NCI-H146 treated with DMSO at 0.1 percent for 48 hours (cell line): Measurements from ENCODE around the gene KCP.
"Not testable (repeated sequence)": the region's sequence is repeated elsewhere in the genome, so short reads cannot be mapped to it uniquely, and the experiment has no call there.

ENCODE experiments used
- DNase-seq: peaks from one replicate; lab custom pipeline; 2025; ENCODE audit not compliant: unreplicated experiment; lab: John Stamatoyannopoulos, UW

Gene KCP

DNA sequence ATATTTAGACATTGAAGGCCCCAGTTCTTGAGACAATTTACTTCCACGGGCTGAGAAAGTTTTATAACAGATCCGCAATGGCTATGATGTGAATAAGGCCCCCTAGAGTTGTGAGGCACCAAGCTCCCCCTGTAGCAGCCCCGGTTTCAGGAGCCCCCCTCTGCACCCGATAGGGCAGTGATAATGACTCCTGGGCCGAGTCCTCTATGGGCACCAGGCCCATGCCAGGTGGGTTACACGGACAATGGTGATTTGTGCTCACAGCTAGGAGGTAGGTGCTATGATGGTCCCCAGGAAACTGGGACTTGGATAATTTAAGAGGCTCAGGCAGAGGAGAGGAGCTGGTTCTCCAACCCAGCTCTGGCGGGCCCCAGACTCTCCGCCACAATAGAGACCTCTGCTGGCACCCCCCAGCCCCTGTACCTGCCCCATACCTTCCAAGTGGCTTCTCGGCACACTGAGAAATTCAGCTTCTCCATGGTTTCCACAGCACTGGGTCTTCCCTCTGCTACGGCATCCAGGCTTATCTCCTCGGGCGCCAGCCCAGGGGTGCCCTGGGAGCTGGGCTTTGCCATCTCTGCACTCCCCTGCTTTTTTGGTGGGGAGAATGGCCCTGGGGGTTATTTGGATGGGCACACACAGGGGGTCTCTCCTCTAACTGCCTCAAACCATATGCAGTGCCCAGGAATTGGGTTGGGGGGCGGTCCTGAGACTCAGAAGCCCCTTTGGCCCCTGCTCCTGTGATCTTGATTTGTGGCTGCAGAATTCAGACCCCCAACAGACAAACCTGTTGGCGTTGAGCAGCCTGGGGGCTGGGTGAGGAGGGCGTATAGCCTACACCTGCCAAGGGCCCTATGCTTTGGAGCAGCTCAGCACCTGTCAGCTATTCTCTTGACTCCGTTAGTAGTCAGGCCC, 12.2 kb upstream of the KCP start:
- DNase-seq, result peak; percentile 42

DNA sequence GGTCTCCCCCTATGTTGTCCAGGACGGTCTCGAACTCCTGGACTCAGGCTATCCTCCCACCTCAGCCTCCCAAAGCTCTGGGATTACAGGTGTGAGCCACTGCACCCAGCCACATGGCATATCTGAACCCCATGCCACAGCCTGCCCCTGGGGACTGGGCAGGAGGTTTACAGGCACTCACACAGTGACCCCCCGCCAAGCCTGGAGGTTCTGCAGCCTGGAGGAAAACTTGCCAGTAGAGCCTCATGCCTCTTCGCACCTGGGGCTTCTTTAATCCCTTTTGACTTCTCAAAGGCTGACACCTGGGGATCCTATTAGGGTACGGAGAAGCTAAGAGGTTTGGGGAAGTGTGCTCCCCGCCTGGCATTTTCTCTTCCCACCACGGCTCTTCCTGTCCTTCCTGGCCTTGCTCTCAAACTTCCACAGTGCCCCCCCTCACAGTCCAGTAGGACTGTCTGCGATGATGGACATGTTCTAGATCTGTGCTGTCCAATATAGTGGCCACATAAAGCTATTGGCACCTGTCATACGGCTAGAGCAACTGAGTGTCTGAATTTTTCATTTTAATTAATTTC, 11.4 kb upstream of the KCP start:
- no peak for DNase-seq

DNA sequence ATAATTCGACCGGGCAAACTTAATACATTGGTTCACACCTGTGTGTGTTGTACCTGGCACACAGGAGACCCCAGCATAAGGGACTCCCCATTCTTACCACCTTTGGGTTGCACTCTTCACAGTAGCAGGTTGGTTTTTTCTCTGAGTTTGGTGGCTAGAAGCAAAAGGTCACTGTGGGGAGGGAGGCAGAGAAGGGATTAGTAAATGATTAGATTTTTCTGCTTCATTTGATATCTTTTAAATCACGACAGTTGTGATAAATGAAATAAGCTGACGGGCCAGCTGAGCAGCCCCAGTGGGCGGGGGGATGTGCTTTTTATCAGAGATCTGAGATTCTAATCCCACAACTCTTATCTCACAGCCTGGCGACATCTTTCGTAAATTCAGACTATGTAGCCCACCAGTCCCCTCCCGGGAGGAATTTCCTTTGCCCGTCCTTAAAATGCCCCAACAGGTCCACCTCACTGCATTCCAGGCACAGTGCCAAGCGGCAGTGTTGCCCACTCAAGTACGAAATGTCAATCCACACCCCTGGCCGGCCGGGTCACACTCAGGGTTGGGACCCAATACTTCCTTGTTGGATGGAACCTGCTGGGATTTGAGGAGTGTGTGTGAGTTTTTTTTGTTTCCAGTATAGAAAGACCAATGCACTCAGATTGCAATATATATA, 10.5 kb upstream of the KCP start:
- DNase-seq, result no peak

DNA sequence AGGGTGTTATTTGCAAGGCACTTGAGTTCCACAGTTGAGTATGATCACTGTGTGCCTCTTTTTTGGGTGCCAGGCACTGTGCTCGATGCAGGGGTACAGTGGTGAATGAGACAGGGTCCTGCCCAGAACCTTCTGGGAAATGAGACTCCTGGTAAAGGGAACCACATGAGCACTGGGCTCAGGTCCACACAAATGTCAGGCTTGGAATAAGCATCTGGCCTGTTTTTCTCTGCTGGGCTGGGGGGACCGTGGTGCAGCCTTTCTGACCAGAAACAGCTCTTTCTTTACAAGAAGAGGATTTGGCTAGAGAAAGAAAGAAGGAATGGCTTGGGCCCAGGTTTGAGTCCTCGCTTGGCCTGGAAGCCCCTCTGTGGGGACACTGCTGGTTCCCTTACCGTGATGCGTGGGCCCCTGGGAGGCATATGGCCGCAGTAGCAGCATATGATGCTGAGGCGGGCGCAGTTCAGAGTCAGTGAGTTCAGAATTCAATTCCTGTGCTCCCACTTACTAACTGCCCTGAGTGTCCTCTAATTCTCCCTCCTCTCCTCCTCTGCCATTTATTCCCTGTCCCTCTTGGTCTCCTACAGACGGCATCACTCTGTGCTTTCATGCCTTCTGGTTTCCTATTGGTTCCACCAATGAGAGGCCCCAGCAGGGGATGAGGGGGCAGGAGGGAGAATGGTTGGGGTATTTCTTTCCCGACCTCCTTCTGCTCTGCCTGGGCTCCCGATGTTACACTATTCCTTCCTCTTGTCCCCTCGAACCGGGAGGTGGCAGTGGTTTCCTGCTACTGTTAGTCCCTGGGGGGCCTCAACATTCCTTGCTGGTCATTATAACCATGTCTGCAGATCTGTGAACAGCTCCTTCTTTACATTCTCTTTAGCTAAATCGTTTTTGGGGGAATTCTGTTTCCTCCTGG, 9.6 kb upstream of the KCP start:
- DNase-seq, result no peak

DNA sequence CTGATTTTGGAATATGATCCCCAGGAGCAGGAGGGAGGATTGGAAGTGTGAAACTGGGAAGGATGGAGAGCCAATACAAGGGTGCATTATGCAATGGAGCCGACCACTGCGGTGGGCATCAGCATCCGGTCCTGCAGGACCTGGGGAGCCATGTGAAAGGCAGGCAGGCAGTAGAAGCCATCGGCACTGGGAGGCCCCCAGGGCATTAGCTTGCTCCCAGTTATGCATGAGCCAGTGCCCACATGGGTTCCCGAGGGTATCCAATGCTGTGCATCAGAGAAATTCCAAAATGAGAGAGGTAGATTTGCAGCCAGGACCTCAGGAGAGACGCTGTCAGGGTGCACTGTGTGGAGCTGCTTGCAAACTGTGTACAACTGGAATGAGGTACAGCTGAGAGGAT, 8.7 kb upstream of the KCP start:
- DNase-seq, result no peak

DNA sequence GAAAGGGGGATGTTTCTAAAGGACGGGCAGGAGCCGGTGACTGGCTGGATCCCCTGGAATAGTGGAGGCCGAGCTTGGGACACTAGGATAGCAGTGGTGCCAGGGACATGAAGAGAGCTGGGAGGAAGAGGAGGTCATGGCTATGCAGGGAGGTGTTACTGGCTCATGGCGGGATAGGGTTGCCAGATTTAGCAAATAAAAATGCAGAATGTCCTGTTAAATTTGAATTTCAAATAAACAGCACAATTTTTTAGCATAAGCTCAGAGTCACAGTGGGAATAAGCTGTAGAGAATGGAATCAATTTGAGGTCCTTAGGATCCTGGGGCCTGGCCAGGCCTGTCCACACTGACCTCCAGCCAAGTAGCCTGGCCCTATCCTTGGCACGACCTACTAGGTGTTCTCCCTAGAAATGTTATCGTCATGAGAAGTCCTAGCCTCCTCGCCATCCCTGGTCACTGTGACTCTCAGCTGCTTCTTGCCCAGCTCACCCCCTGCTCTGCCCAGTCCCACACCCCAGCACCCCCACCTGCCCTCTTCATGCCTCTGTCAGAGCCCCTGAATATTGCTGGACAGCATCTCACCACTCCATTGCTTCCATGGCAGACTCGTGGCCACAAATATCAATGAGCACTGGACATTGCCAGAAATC, 7.6 kb upstream of the KCP start:
- no peak for DNase-seq

DNA sequence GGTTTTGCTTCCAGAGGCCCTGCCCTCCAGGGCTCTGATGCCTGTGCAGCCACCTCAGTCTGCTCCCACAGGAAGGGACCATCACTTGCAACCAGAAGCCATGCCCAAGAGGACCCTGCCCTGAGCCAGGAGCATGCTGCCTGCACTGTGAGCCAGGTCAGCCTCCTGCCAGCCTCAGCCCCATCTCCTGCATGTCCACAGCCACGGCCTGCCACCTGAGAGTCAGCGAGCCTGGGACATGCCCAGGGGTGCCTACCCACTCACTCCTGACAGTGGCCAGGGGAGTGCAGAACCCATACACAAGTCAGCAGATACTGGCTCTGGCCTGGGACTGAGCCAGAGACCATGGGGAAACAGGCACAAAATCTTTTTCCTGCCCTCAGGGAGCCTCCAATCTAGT, 6.6 kb upstream of the KCP start:
- DNase-seq, result no peak

DNA sequence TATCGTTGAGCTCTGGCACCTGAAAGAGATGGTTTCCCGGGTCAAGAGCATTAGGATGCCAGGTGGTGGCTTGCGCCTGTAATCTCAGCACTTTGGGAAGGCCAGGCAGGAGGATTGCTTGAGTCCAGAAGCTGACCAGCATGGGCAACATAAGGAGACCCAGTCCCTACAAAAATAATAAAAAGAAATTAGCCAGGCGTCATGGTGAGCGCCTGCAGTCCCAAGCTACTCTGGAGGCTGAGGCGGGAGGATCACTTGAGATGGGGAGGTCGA, 6.1 kb upstream of the KCP start:
- no peak for DNase-seq

DNA sequence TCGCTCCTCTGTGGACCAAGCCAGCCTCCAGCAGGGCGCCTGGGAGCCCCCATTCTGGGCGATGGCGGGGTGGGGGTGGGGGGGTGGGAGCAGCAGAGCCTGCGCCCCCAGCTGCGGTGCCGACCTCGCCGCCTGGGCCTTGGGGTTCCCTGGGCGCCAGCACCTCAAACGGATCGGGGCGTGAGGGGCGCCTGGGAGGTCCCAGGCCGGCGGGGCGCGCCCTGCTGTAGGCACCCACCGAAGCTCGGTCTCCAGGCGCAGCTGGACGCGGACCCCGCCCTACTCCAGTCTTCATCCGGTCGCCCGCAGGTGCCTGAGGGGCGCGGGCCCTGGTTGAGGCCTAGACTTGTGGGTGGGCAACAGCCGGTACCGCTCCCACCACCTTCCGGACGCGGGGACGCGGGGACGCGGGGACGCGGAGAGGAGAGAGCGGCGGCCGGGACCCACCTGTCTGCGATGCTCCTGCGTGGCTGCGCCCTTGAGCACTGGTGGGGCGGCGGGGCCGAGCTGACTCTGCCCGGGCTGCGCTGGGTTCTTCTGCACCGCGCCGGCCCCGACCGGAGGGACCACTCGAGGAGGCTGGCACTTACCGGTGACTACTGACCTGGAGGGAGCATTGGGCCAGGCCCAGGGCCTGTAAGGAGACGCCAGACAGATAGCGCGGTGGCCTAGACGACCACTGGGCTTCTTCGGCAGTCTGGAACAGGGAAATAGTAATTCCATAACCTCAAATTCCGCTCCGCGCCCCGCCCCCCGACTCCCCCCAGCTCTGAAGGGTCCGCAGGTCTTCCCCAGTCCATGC, 5.5 kb upstream of the KCP start:
- DNase-seq, result no peak

DNA sequence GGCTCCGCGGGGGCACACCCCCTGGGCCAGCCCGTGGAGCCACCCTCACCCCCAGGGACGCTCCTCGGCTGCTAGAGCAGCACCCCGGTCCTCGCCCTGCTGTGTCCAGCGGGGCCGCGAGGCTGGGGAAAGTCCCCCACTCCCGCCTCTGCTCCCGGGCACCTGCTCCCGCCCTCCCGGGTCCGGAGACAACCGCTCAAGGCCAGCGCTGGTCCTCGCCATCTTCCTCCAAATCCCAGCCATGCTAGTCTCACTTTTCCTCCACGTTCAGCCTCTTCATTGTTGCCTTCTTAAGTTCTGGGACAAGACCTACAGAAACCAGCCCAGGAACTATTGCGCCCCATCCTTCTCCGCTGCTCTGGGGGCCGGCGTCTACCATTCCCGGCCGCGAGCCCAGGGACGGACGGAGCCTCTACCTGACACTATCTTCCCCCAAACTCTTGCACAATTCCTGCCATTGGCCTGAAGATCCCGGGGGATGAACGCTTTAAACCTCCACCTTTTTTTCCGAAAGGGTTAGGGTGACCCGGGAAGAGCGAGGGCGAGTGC, 4.8 kb upstream of the KCP start:
- no peak for DNase-seq

DNA sequence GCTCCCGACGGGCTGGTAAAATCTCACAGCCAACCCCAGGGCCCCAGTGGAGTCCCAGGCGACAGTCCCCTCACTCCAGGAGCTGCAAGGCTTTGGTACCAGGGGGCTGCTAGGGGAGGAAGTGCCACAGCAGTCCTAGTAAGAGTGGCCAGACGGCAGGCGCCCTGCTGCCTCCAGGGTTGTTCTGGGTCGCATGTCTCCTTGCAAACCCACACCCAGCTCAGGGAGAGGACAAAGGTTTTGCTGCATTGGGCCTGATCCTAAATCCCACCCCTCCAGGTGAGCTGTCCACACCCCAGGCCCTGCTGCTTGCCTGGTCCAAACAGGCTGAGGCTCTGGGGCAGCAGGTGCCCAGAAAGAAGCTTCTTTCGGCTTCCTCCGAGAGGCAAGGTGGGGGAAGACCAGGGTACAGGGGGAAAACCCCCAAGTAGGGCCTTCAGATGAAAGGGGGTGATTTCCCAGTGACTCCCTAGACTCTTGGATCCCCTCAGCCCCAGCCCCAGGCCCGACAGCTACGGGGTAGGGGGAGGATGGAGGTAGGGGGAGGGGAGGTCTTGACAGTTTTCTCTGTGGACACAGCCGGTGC, 4.2 kb upstream of the KCP start:
- no peak for DNase-seq

DNA sequence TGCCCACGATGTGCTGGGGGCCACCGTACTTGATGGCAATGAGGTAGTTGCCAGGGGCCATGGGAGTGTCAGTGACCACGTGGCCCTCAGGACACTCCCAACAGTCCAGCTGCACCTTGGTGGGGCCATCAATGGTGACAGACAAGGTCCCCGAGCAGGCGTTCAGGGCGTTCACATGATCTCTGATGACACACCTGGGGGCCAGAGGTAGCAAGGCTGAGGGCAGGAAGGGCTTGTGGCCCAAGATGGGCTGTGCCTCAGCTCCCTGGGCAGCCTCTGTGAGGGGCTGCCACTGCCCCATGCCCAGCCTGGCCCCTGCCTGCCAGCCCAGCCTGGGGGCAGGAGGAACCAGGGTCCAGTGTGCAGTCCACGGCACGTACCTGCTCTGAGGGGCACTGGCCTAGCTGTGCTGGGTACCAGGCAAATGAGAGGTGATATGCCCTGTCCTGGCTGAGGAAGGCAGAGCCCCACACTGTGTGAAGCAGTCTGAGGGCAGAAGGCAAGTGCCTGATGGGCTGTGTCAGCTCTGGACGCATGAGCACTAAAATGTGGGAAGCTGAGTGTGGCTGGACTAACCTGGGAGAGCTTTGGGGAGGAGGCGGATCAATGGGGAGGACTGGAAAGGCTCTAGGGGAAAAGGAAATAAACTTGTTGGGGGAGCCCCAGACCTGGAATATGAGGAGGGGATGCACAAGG, 3.5 kb upstream of the KCP start:
- DNase-seq, result no peak

DNA sequence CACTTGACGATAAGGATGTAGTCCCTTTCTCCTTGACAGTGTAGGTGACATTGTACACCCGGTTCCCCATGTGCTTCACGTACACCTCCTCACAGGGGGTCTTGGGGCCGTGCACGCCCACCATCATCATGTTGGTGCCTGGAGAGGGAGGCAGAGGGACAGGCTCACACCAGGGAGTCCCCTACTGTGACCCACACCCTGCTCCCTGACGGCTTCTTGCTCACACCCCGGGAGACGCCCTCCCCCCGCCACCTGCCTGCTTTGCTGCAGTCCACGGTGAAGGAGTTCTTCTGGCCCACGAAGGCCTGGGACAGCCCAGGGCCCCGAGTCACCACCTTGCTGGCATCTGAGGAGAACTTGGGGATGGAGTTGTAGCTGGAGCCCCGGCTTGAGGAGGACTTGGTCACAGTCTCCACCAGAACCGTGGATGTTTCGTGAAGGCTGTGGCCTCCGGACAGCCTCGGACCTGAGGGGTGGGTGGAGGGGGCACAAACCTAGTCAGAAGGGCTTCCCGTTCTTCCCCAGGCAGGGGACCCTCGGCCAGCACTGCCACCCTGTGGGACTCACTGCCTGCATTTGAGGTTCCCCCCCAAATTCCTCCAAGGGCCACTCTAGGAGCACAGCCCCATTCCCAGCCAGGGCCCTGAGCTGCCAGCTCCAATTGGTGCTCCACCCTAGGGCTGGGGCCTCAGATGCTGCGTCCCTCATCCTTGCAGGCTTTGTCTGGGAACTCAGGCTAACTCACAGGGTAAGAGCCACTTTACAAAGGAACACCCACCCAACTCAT, 2.4 kb upstream of the KCP start:
- not testable (repeated sequence) for DNase-seq

DNA sequence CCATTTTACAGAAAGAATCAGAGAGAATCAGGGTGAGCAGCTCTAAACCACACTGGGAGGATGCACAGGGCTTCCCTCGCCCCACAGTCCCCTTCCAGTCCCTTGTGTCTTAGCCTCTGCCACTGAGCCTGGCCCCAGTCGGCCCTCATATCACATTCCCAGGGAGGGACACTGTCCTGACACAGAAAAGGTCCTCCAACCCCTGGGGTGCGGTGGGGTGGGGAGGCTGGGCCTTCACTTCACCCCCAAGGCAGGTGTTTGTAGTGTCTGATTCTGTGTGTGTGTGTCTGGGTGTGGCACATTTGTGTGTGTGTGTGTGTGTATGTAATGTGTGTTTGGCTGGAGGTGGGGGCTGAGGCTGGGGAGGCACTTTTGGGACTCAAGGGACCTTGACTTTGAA, 1.8 kb upstream of the KCP start:
- DNase-seq, result no peak

DNA sequence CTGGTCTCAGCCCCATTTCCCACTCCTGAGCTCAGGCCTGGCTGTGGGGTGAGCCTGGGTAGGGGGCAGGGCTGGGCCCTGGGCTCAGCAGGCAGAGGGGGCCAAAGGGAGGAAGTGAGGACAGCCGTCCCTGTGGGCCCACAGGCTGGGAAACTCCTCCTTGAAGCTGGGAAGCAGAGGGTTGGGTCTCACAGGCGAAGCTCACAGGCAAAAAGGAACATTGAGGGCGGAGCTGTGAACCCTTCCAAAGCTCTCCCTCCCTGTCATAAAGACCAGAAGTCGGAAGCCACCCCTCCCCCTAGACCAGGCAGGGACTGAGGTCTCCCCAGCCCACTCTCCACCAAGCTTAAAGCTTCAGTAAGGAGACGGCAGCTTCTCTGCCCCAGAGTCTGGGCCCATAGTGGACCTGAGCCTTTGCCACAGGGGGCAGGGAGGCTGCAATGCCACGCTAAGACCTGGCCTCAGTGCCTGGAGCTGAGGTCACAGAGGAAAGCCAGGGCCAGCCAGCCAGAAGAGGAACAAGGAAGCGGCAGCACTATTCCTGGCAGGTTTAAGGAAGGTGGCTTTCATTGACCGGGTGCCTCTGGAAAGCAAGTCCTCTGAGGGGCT, 1.0 kb upstream of the KCP start:
- DNase-seq, result no peak

DNA sequence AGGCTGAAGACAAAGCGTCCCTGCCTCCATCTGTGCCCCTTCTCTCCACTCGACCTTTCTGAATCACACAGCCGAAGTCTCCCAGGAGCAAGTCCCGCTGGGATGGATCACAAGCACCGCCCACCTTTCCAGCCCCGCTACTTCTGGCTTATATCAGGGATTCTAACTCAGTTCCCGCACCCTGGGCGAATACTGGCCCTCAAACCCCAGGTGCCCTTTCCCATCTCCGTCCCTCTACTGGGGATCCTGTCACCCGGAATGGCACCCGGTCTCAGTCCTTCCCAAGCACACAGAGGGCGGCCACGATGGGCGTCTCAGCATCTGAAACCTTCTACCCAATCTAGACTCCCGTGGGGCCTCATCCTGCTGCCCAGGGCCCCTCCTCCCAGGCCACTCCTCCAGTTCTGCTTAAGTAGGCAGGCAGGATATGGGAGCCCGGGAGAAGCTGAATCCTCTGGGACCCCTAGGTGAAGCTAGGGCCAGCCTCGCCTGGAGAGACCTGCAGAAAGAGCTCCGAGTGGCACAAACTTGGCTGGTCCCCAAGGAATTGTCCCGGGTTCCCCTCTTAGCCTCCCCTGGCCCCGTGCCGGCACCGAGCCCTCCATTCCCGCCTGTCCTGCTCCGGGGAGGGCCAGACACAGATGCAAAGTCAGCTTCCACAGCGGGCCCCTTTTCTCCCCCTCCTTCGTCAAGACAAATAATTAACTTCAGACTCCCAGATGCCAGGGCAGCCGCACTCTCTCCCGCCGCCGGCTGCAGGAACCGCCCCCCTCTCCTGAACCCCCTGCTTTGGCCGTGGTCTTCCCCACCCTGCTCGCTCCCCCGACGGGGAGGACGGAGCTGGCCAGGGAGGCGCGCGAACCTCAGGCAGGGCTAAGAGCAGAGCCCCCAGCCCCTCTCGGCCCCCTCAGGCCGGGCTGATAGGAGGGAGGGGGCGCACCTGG, 612 bp downstream of the KCP start:
- peak; percentile 55 for DNase-seq
